Brain microvascular endothelial cell (primary cell): ENCODE measurements around the gene LCE7A.

Source experiments
- DNase-seq: peaks from one replicate; pipeline ENCODE4 v3.0.0-alpha.2; 2020
- H3K27ac ChIP-seq: fragments of 250-450 bp; sonication (Bioruptor Pico); 2 replicates; pipeline ENCODE4 v1.5.1; 2020; ENCODE audit warnings: mild to moderate bottlenecking, moderate library complexity
- H3K27me3 ChIP-seq: fragments of 250-450 bp; sonication (Bioruptor Pico); replicated peaks from 2 replicates; pipeline ENCODE4 v1.5.1; 2020; ENCODE audit warnings: mild to moderate bottlenecking
- H3K36me3 ChIP-seq: fragments of 250-450 bp; sonication (Bioruptor Pico); replicated peaks from 2 replicates; pipeline ENCODE4 v1.5.1; 2020; ENCODE audit warnings: mild to moderate bottlenecking
- H3K4me3 ChIP-seq: 2 replicates; pipeline ENCODE4 v1.5.1; 2011; ENCODE audit warnings: low read depth, mild to moderate bottlenecking, control low read depth, low read length, moderate library complexity
- CTCF ChIP-seq: IDR thresholded peaks from 2 replicates; pipeline ENCODE4 v1.5.1; 2011; ENCODE audit warnings: low read depth, mild to moderate bottlenecking, moderate library complexity, low read length, control low read depth, inconsistent platforms; ENCODE audit errors: missing control alignments
- in situ Hi-C: cut with HindIII; loops from 2 replicates; pipeline ENCODE4 v1.10.0; 2017; ENCODE audit warnings: low sequenced_read_pairs, low pct_ligation_motif_present

Gene LCE7A

GRCh38 chr1:152880907-152881306 lies 21.1 kb downstream of the LCE7A start:
- no peaks in the 10 kb centered on the region for H3K36me3 ChIP-seq
- no peak overlapping the region for H3K27ac ChIP-seq
- in situ Hi-C loops, result no loop called here
- no peak for TF ChIP-seq CTCF
- H3K27me3 ChIP-seq, result no peaks in the 10 kb centered on the region
- DNase-seq, result no peak
- no peak overlapping the region for H3K4me3 ChIP-seq

- no peaks in the 10 kb centered on the region for H3K27me3 ChIP-seq
- no peak overlapping the region for H3K4me3 ChIP-seq
- H3K36me3 ChIP-seq, result no peaks in the 10 kb centered on the region
- TF ChIP-seq CTCF, result no peak
- in situ Hi-C loops, result no loop called here
- no peak for DNase-seq
- no peak overlapping the region for H3K27ac ChIP-seq
These were observed 24.3 kb downstream of the LCE7A start for GRCh38 chr1:152884085-152884484.

- Histone ChIP-seq H3K27ac (no peak overlapping the region), H3K4me3 (no peak overlapping the region), H3K27me3 (no peaks in the 10 kb centered on the region), H3K36me3 (no peaks in the 10 kb centered on the region)
- DNase-seq, result no peak
- in situ Hi-C loops, result no loop called here
- TF ChIP-seq CTCF, result no peak
These were observed 24.7 kb downstream of the LCE7A start for GRCh38 chr1:152884506-152884905.

GRCh38 chr1:152884966-152885624 lies 25.3 kb downstream of the LCE7A start:
- Histone ChIP-seq H3K4me3 (no peak overlapping the region), H3K36me3 (no peaks in the 10 kb centered on the region), H3K27me3 (no peaks in the 10 kb centered on the region), H3K27ac (no peak overlapping the region)
- TF ChIP-seq CTCF, result no peak
- DNase-seq, result peak; percentile 2
- in situ Hi-C loops, result no loop called here

GRCh38 chr1:152886085-152886484 lies 26.3 kb downstream of the LCE7A start:
- H3K4me3 ChIP-seq, result no peak overlapping the region
- no peak for DNase-seq
- H3K27me3 ChIP-seq, result no peaks in the 10 kb centered on the region
- H3K27ac ChIP-seq, result no peak overlapping the region
- H3K36me3 ChIP-seq, result no peaks in the 10 kb centered on the region
- no peak for TF ChIP-seq CTCF
- in situ Hi-C loops, result no loop called here
